ENCODE results near the gene CAPZA1. TPM values are rescaled to one million over a fixed set of nuclear protein-coding genes. Genes with fewer than 3 reads are reported as not detected.
A peak's percentile ranks its signal among the peaks of the same experiment; 100 is the strongest.

CAPZA1 gene
- total RNA-seq, 4 donors from 2014 or later: 27.1 to 58.1 (median 35.2) TPM

- Histone ChIP-seq H3K27ac (no peak overlapping the region), H3K27me3 (no peaks in the 10 kb centered on the region), H3K36me3 (peaks cover 0 to 18% of the 10 kb centered on the region in 2 donors), H3K4me3 (no peak overlapping the region), H3K9me3 (no peaks in the 10 kb centered on the region), H3K4me1 (peaks cover 29 to 30% of the 10 kb centered on the region in 2 donors)
- TF ChIP-seq CTCF (IDR thresholded peaks at IDR 0.05 in 4 of 5, conservative IDR thresholded peaks at IDR 0.05 in 1 of 5) (no peak), POLR2A (IDR thresholded peaks at IDR 0.05) (no peak)
- ATAC-seq (no peak), DNase-seq (no peak)
- in situ Hi-C loops (cut with MboI; ENCODE audit: low sequenced_read_pairs in 4 of 4): no loop called here
- intact Hi-C loops (cut with DNase I; ENCODE audit: low total_unique reads): no loop called here
Observed at GRCh38 chr1:112696578-112697314, 77.1 kb downstream of the CAPZA1 start.

- Histone ChIP-seq H3K4me1 (peaks cover 30 to 38% of the 10 kb centered on the region in 2 donors), H3K27ac (peak overlapping the region in 3 of 4 donors; percentile 85 to 94 (median 94))
- intact Hi-C loops (cut with DNase I; ENCODE audit: low total_unique reads): no loop called here
Observed at GRCh38 chr1:112697781-112698201, 78.2 kb downstream of the CAPZA1 start.

GRCh38 chr1:112698366-112699310 is 79.0 kb downstream of the CAPZA1 start:
- DNase-seq (peak in 1 of 2 donors; percentile 47), ATAC-seq (no peak)
- TF ChIP-seq CTCF (IDR thresholded peaks at IDR 0.05 in 4 of 5, conservative IDR thresholded peaks at IDR 0.05 in 1 of 5) (no peak), POLR2A (IDR thresholded peaks at IDR 0.05) (no peak)
- peaks cover 0 to 23% of the 10 kb centered on the region in 2 donors for H3K36me3 ChIP-seq
- peaks cover 30 to 43% of the 10 kb centered on the region in 2 donors for H3K4me1 ChIP-seq
- intact Hi-C loops (cut with DNase I; ENCODE audit: low total_unique reads) (no loop called here), in situ Hi-C loops (cut with MboI; ENCODE audit: low sequenced_read_pairs in 4 of 4) (no loop called here)
- H3K4me3 ChIP-seq: no peak overlapping the region
- no peaks in the 10 kb centered on the region for H3K27me3 ChIP-seq
- no peaks in the 10 kb centered on the region for H3K9me3 ChIP-seq
- peak overlapping the region; percentile 85 to 94 (median 90) for H3K27ac ChIP-seq

More at GRCh38 chr1:112697781-112698201, 78.2 kb downstream of the CAPZA1 start:
- in situ Hi-C loops (cut with MboI; ENCODE audit: low sequenced_read_pairs in 4 of 4): no loop called here
- Histone ChIP-seq H3K4me3 (no peak overlapping the region), H3K36me3 (peaks cover 0 to 16% of the 10 kb centered on the region in 2 donors), H3K9me3 (no peaks in the 10 kb centered on the region), H3K27me3 (no peaks in the 10 kb centered on the region)
- DNase-seq: no peak
- ATAC-seq: no peak
- TF ChIP-seq CTCF (IDR thresholded peaks at IDR 0.05 in 4 of 5, conservative IDR thresholded peaks at IDR 0.05 in 1 of 5) (no peak), POLR2A (IDR thresholded peaks at IDR 0.05) (no peak)

GRCh38 chr1:112699425-112700144 is 80.0 kb downstream of the CAPZA1 start:
- H3K27ac ChIP-seq: peak overlapping the region; percentile 85 to 94 (median 90)
- peaks cover 0 to 19% of the 10 kb centered on the region in 2 donors for H3K36me3 ChIP-seq
- H3K4me3 ChIP-seq: peak overlapping the region in 1 of 4 donors; percentile 6
- intact Hi-C loops (cut with DNase I; ENCODE audit: low total_unique reads) (loop anchor here (2.0 kb wide), 1 partner anchor 25 kb away; the partner anchor contains the start of gene MOV10), in situ Hi-C loops (cut with MboI; ENCODE audit: low sequenced_read_pairs in 4 of 4) (loop anchor here in 3 of 4 donors (10.0 to 25.0 kb wide), 4 partner anchors 75 to 688 kb away; partner anchors contain the start of genes CTTNBP2NL (in 3 of the 3) and MAGI3 (in 1 of the 3))
- ATAC-seq (peak in 1 of 2 donors; percentile 20), DNase-seq (no peak)
- H3K9me3 ChIP-seq: no peaks in the 10 kb centered on the region
- H3K27me3 ChIP-seq: no peaks in the 10 kb centered on the region
- no peak for TF ChIP-seq POLR2A (IDR thresholded peaks at IDR 0.05)
- no peak for TF ChIP-seq CTCF (IDR thresholded peaks at IDR 0.05 in 4 of 5, conservative IDR thresholded peaks at IDR 0.05 in 1 of 5)
- peaks cover 36 to 43% of the 10 kb centered on the region in 2 donors for H3K4me1 ChIP-seq

Measured in gastrocnemius medialis (tissue), 4 donors.